ENCODE data around the gene VSIG10. TPM values are rescaled to one million over a fixed set of nuclear protein-coding genes. Genes with fewer than 3 reads are reported as not detected.

Gene VSIG10
- total RNA-seq, result 1.6 and 2.4 TPM in 2 replicates

GRCh38 chr12:118103601-118104382 lies at the start of gene VSIG10:
VSIG10 (minus strand) TSS chr12:118104011; CDS start chr12:118103671, 340 bp downstream.
- no peak for TF ChIP-seq CTCF (IDR thresholded peaks at IDR 0.05)
- Mint-ChIP-seq H3K9me3 (no peaks in the 10 kb centered on the region), H3K27me3 (peaks cover 21% of the 10 kb centered on the region), H3K36me3 (ENCODE audit: low read depth) (no peaks in the 10 kb centered on the region), H3K4me1 (peaks cover 9% of the 10 kb centered on the region), H3K27ac (no peak within 1 kb of the TSS), H3K4me3 (peak within 1 kb of the TSS; percentile 84)
- ATAC-seq (ENCODE audit: low read depth), result peak; percentile 82
- intact Hi-C loops (cut with micrococcal nuclease), result loop anchor here (1.0 to 2.0 kb wide), 2 partner anchors 33 to 41 kb away; partner anchors contain the start of gene PEBP1
- DNase-seq, result peak; percentile 29
- ChIA-PET CTCF (no interaction called here), POLR2A (interaction anchor here (0.7 to 1.1 kb wide), 3 partner anchors 8 to 43 kb away, joined by 3 to 18 read pairs (median 6); partner anchors contain the start of genes PEBP1 and WSB2)

GRCh38 chr12:118151755-118152154 lies 47.9 kb upstream of the VSIG10 start:
- Mint-ChIP-seq H3K36me3 (ENCODE audit: low read depth) (peaks cover 52% of the 10 kb centered on the region), H3K4me3 (no peak overlapping the region), H3K27me3 (no peaks in the 10 kb centered on the region), H3K9me3 (no peaks in the 10 kb centered on the region), H3K4me1 (no peaks in the 10 kb centered on the region), H3K27ac (no peak overlapping the region)
- intact Hi-C loops (cut with micrococcal nuclease), result no loop called here
- ATAC-seq (ENCODE audit: low read depth) (no peak), DNase-seq (no peak)
- no peak for TF ChIP-seq CTCF (IDR thresholded peaks at IDR 0.05)
- POLR2A ChIA-PET, result interaction anchor here (0.6 to 0.7 kb wide), 3 partner anchors 16 to 137 kb away, joined by 3 to 6 read pairs (median 5); partner anchors contain the start of gene PEBP1
- CTCF ChIA-PET, result no interaction called here

GRCh38 chr12:118150625-118151024 lies 46.8 kb upstream of the VSIG10 start:
- no peaks in the 10 kb centered on the region for H3K4me1 Mint-ChIP-seq
- ChIA-PET CTCF (no interaction called here), POLR2A (no interaction called here)
- DNase-seq (no peak), ATAC-seq (ENCODE audit: low read depth) (no peak)
- intact Hi-C loops (cut with micrococcal nuclease), result no loop called here
- TF ChIP-seq CTCF (IDR thresholded peaks at IDR 0.05), result no peak
- no peaks in the 10 kb centered on the region for H3K27me3 Mint-ChIP-seq
- H3K27ac Mint-ChIP-seq, result no peak overlapping the region
- H3K9me3 Mint-ChIP-seq, result no peaks in the 10 kb centered on the region
- H3K4me3 Mint-ChIP-seq, result no peak overlapping the region
- H3K36me3 Mint-ChIP-seq (ENCODE audit: low read depth), result peaks cover 55% of the 10 kb centered on the region

- TF ChIP-seq CTCF (IDR thresholded peaks at IDR 0.05), result no peak
- H3K4me1 Mint-ChIP-seq, result peaks cover 9% of the 10 kb centered on the region
- peak overlapping the region; percentile 30 for H3K27ac Mint-ChIP-seq
- no peak overlapping the region for H3K4me3 Mint-ChIP-seq
- DNase-seq (no peak), ATAC-seq (ENCODE audit: low read depth) (no peak)
- no peaks in the 10 kb centered on the region for H3K27me3 Mint-ChIP-seq
- intact Hi-C loops (cut with micrococcal nuclease), result no loop called here
- POLR2A ChIA-PET, result no interaction called here
- no peaks in the 10 kb centered on the region for H3K9me3 Mint-ChIP-seq
- CTCF ChIA-PET, result no interaction called here
- H3K36me3 Mint-ChIP-seq (ENCODE audit: low read depth), result peaks cover 73% of the 10 kb centered on the region
These were observed 44.5 kb upstream of the VSIG10 start for GRCh38 chr12:118148287-118148686.

GRCh38 chr12:118145798-118146156 lies 42.0 kb upstream of the VSIG10 start:
- Mint-ChIP-seq H3K4me3 (no peak overlapping the region), H3K9me3 (no peaks in the 10 kb centered on the region), H3K4me1 (peaks cover 9% of the 10 kb centered on the region), H3K27ac (peak overlapping the region; percentile 51), H3K27me3 (no peaks in the 10 kb centered on the region), H3K36me3 (ENCODE audit: low read depth) (peaks cover 69% of the 10 kb centered on the region)
- DNase-seq (no peak), ATAC-seq (ENCODE audit: low read depth) (no peak)
- TF ChIP-seq CTCF (IDR thresholded peaks at IDR 0.05), result no peak
- intact Hi-C loops (cut with micrococcal nuclease), result no loop called here
- ChIA-PET CTCF (no interaction called here), POLR2A (interaction anchor here (1.9 kb wide), 1 partner anchor 10 kb away, joined by 10 read pairs; the partner anchor contains the start of gene PEBP1)

Data from activated B cell treated with CpG ODN at 0.5 μM for 24 hours (primary cell).